ENCODE measurements around the gene CDRT15. TPM values are rescaled to one million over a fixed set of nuclear protein-coding genes. Genes with fewer than 3 reads are reported as not detected.

Gene CDRT15
- total and polyA plus RNA-seq, 2 experiments from 2014 or later = 0.40 TPM; not detected in 1

- H3K36me3 Mint-ChIP-seq (ENCODE audit: low read depth) = peaks cover 19% of the 10 kb centered on the region
- H3K4me3 Mint-ChIP-seq = no peak overlapping the region
- Histone ChIP-seq H3K27ac (ENCODE audit: low read depth) (no peak overlapping the region), H3K4me3 (no peak overlapping the region), H3K4me1 (ENCODE audit: insufficient read depth) (no peaks in the 10 kb centered on the region), H3K27me3 (ENCODE audit: insufficient read depth) (no peaks in the 10 kb centered on the region), H3K36me3 (ENCODE audit: insufficient read depth) (no peaks in the 10 kb centered on the region), H2AFZ (no peak overlapping the region), H4K20me1 (replicated peaks; ENCODE audit: insufficient read depth) (no peaks in the 10 kb centered on the region), H3K79me2 (replicated peaks; ENCODE audit: insufficient read depth) (no peaks in the 10 kb centered on the region), H3F3A (replicated peaks; ENCODE audit: low read depth) (no peaks in the 10 kb centered on the region), H3K9me2 (ENCODE audit: insufficient read depth) (peaks cover 14% of the 10 kb centered on the region; the same call in 1 of the 2 replicates), H3K4me2 (no peak overlapping the region)
- H3K4me1 Mint-ChIP-seq = no peaks in the 10 kb centered on the region; the same call in 2 of the 3 replicates
- ATAC-seq (no peak), DNase-seq (ENCODE audit: low spot score) (no peak)
- H3K27ac Mint-ChIP-seq = no peak overlapping the region
- peaks cover 16% of the 10 kb centered on the region for H3K9me3 Mint-ChIP-seq
- TF ChIP-seq ZNF331 (CRISPR knock-in tag; IDR thresholded peaks at IDR 0.05; ENCODE audit: low read depth) (no peak), EZH2 (IDR thresholded peaks at IDR 0.05; ENCODE audit: low read depth, unreplicated experiment) (no peak), REST (IDR thresholded peaks at IDR 0.05; ENCODE audit: unreplicated experiment) (no peak), ETS1 (IDR thresholded peaks at IDR 0.05) (no peak), STAT1 (IDR thresholded peaks at IDR 0.05; ENCODE audit: unreplicated experiment) (no peak), ZNF114 (CRISPR knock-in tag; IDR thresholded peaks at IDR 0.05) (no peak), CREB1 (CRISPR knock-in tag; IDR thresholded peaks at IDR 0.05; ENCODE audit: low read depth) (no peak), CTCF (conservative IDR thresholded peaks at IDR 0.05; ENCODE audit: low read depth in 2 of 2) (no peak), NANOG (IDR thresholded peaks at IDR 0.05; ENCODE audit: borderline replicate concordance) (no peak), EZH2phosphoT487 (IDR thresholded peaks at IDR 0.05; ENCODE audit: unreplicated experiment) (no peak), POLR2AphosphoS5 (IDR thresholded peaks at IDR 0.05; ENCODE audit: low read depth) (no peak), ZNF462 (CRISPR knock-in tag; IDR thresholded peaks at IDR 0.05) (no peak), JUNB (IDR thresholded peaks at IDR 0.05; ENCODE audit: unreplicated experiment) (no peak)
- peaks cover 7% of the 10 kb centered on the region for H3K27me3 Mint-ChIP-seq (ENCODE audit: insufficient read depth, low read depth, poor library complexity)
Measured at GRCh38 chr17:14228903-14229302, 7.8 kb downstream of the CDRT15 start.

Data from GM23338 (cell line).